ENCODE data around the gene CEP192.

DNA sequence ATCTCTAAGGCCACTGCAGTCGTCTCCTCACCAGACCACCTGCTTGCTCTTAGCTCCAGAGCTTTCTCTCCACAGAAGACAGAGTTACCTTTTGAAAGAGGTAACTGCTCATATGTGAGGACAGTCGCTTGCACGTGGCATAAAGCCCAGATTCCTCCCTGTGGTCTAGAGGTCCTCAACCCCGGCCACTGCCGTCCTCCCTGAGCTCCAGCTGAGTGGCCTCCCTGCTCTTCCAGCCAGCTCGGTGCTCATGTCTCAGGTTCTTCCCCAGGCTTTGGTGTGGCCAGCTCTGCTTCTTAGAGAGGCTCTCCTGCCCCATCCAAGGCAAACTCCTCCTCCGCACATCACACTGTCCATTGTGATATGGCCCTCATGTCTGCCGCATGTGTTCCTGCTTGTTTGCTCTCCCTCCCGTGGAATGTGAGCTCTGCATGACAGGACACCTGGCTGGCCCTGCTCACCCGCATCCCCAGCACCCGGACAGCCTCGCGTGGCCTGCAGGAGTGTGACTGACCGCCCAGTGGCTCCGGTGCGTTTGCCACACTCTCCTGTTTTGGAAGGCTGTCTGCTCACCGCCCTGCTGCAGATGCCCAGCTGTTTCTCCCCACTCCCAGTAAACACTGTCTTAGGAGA, 135.9 kb downstream of the CEP192 start:
- TF ChIP-seq CTCF (IDR thresholded peaks at IDR 0.05): no peak
- no peak for TF ChIP-seq POLR2A (IDR thresholded peaks at IDR 0.05)
- TF ChIP-seq EP300 (IDR thresholded peaks at IDR 0.05): no peak

Data from tibial nerve (tissue), 4 donors.